SK-N-SH (cell line): ENCODE results near the gene CCDC74B.

ENCODE experiments used
- CTCF ChIP-seq: fragments of 200-600 bp; sonication (generic); IDR thresholded peaks from 2 replicates; pipeline ENCODE4 v1.6.1; 2017; ENCODE audit warnings: antibody characterized with exemption, mild to moderate bottlenecking, moderate library complexity
- EZH2phosphoT487 ChIP-seq: fragments of 200-600 bp; sonication (generic); IDR thresholded peaks from 2 replicates; pipeline ENCODE4 v1.6.1; 2017; ENCODE audit warnings: low read depth, mixed run types, mild to moderate bottlenecking, antibody characterized with exemption, moderate library complexity, borderline replicate concordance
- FOXJ3 ChIP-seq: sonication (generic); formaldehyde crosslinking; IDR thresholded peaks from 2 replicates; pipeline ENCODE4 v1.5.1; 2020; ENCODE audit warnings: mild to moderate bottlenecking, missing genetic modification reagents
- POLR2AphosphoS5 ChIP-seq: IDR thresholded peaks from 2 replicates; pipeline ENCODE4 v1.6.1; 2012; ENCODE audit warnings: low read depth, low read length
- RAD21 ChIP-seq: IDR thresholded peaks from 2 replicates; pipeline ENCODE4 v1.6.1; 2012; ENCODE audit warnings: mild to moderate bottlenecking, low read length
- RXRA ChIP-seq: IDR thresholded peaks from 2 replicates; pipeline ENCODE4 v1.4.0; 2012; ENCODE audit warnings: low read depth, mild to moderate bottlenecking, borderline replicate concordance
- YY1 ChIP-seq: IDR thresholded peaks from 2 replicates; pipeline ENCODE4 v1.4.0; 2012; ENCODE audit warnings: low read depth, mild to moderate bottlenecking

- no peak for TF ChIP-seq EZH2phosphoT487
- no peak for TF ChIP-seq FOXJ3 (CRISPR knock-in tag)
- TF ChIP-seq CTCF = no peak
- no peak for TF ChIP-seq YY1
- TF ChIP-seq RXRA = no peak
- TF ChIP-seq POLR2AphosphoS5 = no peak
- TF ChIP-seq RAD21 = no peak
Measured at GRCh38 chr2:130169896-130170295, 25.0 kb upstream of the CCDC74B start.
